ENCODE results near the gene PTCD3. TPM values are rescaled to one million over a fixed set of nuclear protein-coding genes. Genes with fewer than 3 reads are reported as not detected.

Gene PTCD3
- total and polyA plus RNA-seq, 3 donors from 2014 or later, result 120 to 213 (median 167) TPM

- Histone ChIP-seq H3K27me3 (no peaks in the 10 kb centered on the region), H3K4me1 (peaks cover 7% of the 10 kb centered on the region), H3K36me3 (ENCODE audit: low read depth, missing control alignments) (peaks cover 5% of the 10 kb centered on the region), H3K27ac (no peak overlapping the region), H3K4me3 (no peak overlapping the region), H3K9me3 (no peaks in the 10 kb centered on the region)
- TF ChIP-seq POLR2A (IDR thresholded peaks at IDR 0.05) (no peak), CTCF (IDR thresholded peaks at IDR 0.05) (no peak)
- 89 to 95% methylated on average over 1 of the region's 1 CpG for WGBS, 2 donors
- intact Hi-C loops (cut with DNase I; ENCODE audit: low total_unique reads), result loop anchor here (10.0 kb wide), 1 partner anchor 188 kb away; the partner anchor contains the start of gene ST3GAL5
- DNase-seq, result no peak
Observed at GRCh38 chr2:86073225-86073624, 32.8 kb upstream of the PTCD3 start.

GRCh38 chr2:86074256-86074655 lies 31.8 kb upstream of the PTCD3 start:
- peaks cover 5% of the 10 kb centered on the region for H3K36me3 ChIP-seq (ENCODE audit: low read depth, missing control alignments)
- no peak overlapping the region for H3K27ac ChIP-seq
- no peaks in the 10 kb centered on the region for H3K9me3 ChIP-seq
- WGBS, 2 donors, result 87 to 89% methylated on average over 3 of the region's 3 CpGs
- intact Hi-C loops (cut with DNase I; ENCODE audit: low total_unique reads), result loop anchor here (10.0 kb wide), 1 partner anchor 189 kb away; the partner anchor contains the start of gene ST3GAL5
- DNase-seq, result no peak
- peaks cover 7% of the 10 kb centered on the region for H3K4me1 ChIP-seq
- no peak overlapping the region for H3K4me3 ChIP-seq
- no peak for TF ChIP-seq CTCF (IDR thresholded peaks at IDR 0.05)
- TF ChIP-seq POLR2A (IDR thresholded peaks at IDR 0.05), result no peak
- no peaks in the 10 kb centered on the region for H3K27me3 ChIP-seq

GRCh38 chr2:86074811-86075210 lies 31.2 kb upstream of the PTCD3 start:
- intact Hi-C loops (cut with DNase I; ENCODE audit: low total_unique reads), result loop anchor here (5.0 to 10.0 kb wide), 2 partner anchors 190 to 248 kb away; partner anchors contain the start of gene ST3GAL5
- H3K27ac ChIP-seq, result no peak overlapping the region
- DNase-seq, result no peak
- 92 to 98% methylated on average over 8 to 15 of the region's 15 CpGs for WGBS, 2 donors
- peaks cover 7% of the 10 kb centered on the region for H3K4me1 ChIP-seq
- H3K4me3 ChIP-seq, result no peak overlapping the region
- no peaks in the 10 kb centered on the region for H3K27me3 ChIP-seq
- peaks cover 3% of the 10 kb centered on the region for H3K36me3 ChIP-seq (ENCODE audit: low read depth, missing control alignments)
- no peaks in the 10 kb centered on the region for H3K9me3 ChIP-seq
- TF ChIP-seq CTCF (IDR thresholded peaks at IDR 0.05), result no peak
- TF ChIP-seq POLR2A (IDR thresholded peaks at IDR 0.05), result no peak

GRCh38 chr2:86075886-86076285 lies 30.1 kb upstream of the PTCD3 start:
- Histone ChIP-seq H3K4me1 (peaks cover 7% of the 10 kb centered on the region), H3K36me3 (ENCODE audit: low read depth, missing control alignments) (no peaks in the 10 kb centered on the region), H3K27ac (no peak overlapping the region), H3K27me3 (no peaks in the 10 kb centered on the region), H3K9me3 (no peaks in the 10 kb centered on the region), H3K4me3 (no peak overlapping the region)
- intact Hi-C loops (cut with DNase I; ENCODE audit: low total_unique reads), result loop anchor here (5.0 to 10.0 kb wide), 2 partner anchors 191 to 249 kb away; partner anchors contain the start of gene ST3GAL5
- TF ChIP-seq CTCF (IDR thresholded peaks at IDR 0.05) (no peak), POLR2A (IDR thresholded peaks at IDR 0.05) (no peak)
- 89 to 98% methylated on average over 5 of the region's 5 CpGs for WGBS, 2 donors
- no peak for DNase-seq

Data from testis (tissue), 3 donors.